Esophagus squamous epithelium (tissue), 5 donors: Measurements from ENCODE around the gene CDK1. TPM values are rescaled to one million over a fixed set of nuclear protein-coding genes. Genes with fewer than 3 reads are reported as not detected.

ENCODE experiments used
- DNase-seq: peaks from one replicate; lab custom pipeline; 2025; lab: John Stamatoyannopoulos, UW
- H3K27ac ChIP-seq, 4 donors: fragments of 200-600 bp; sonication (generic); one replicate each; pipeline ENCODE4 v1.5.1; 2016 to 2019; ENCODE audit warnings: mild to moderate bottlenecking in 1 of 4
- H3K27me3 ChIP-seq, 4 donors: fragments of 200-600 bp; sonication (generic); 1 replicate in 3 of 4; 2 replicates in 1 of 4; pipeline versions ENCODE4 v1.5.1 to v1.6.0; 2017 to 2021; ENCODE audit warnings: antibody characterized with exemption in 1 of 4
- H3K36me3 ChIP-seq, 3 donors: fragments of 200-600 bp; sonication (generic); one replicate each; pipeline ENCODE4 v1.5.1; 2016 to 2019
- H3K4me1 ChIP-seq, 3 donors: fragments of 200-600 bp; sonication (generic); one replicate each; pipeline ENCODE4 v1.5.1; 2017 to 2019
- H3K4me3 ChIP-seq, 4 donors: fragments of 200-600 bp; sonication (generic); 1 replicate in 3 of 4; 2 replicates in 1 of 4; pipeline ENCODE4 v1.5.1; 2016 to 2019; ENCODE audit warnings: mild to moderate bottlenecking in 2 of 4, moderate library complexity in 1 of 4
- H3K9me3 ChIP-seq, 3 donors: fragments of 200-600 bp; sonication (generic); one replicate each; pipeline ENCODE4 v1.5.1; 2016 to 2019
- POLR2A ChIP-seq, 4 donors: fragments of 450-650 bp; IDR thresholded peaks; one replicate each; pipeline ENCODE4 v1.6.1; 2017; ENCODE audit warnings: antibody characterized with exemption in 4 of 4, mild to moderate bottlenecking in 4 of 4, moderate library complexity in 3 of 4
- WGBS, 2 donors: methylation state at CpG; one replicate each; pipeline ENCODE4 v1.1.5; 2018; 5-methylcytosine and 5-hydroxymethylcytosine counted together
- intact Hi-C: fragments of 100-400 bp; cut with DNase I; formaldehyde crosslinking; loops from one replicate; pipeline ENCODE4 v1.15.0; 2022
- total RNA-seq, 4 donors: library from RNA; depleted of rRNA; stranded (reverse); fragments of >200 nt; gene quantifications; one replicate each; pipeline ENCODE4 v1.1.0, GENCODE V29; 2016
- TF ChIP-seq, protein P1 (sequence below), 6 experiments: fragments of 450-650 bp in 4 of 6; fragments of 200-600 bp in 2 of 6; sonication (generic) in 2 of 6; IDR thresholded peaks; one replicate each; pipeline ENCODE4 v1.5.1; 2016 to 2019; ENCODE audit warnings: antibody characterized with exemption in 6 of 6, mild to moderate bottlenecking in 4 of 6, moderate library complexity in 4 of 6
- donor health status: DM: yes; HTN: yes; CAD: no.

The CDK1 gene
- total RNA-seq, 4 donors from 2014 or later = 10.2 to 50.4 (median 31.0) TPM

DNA sequence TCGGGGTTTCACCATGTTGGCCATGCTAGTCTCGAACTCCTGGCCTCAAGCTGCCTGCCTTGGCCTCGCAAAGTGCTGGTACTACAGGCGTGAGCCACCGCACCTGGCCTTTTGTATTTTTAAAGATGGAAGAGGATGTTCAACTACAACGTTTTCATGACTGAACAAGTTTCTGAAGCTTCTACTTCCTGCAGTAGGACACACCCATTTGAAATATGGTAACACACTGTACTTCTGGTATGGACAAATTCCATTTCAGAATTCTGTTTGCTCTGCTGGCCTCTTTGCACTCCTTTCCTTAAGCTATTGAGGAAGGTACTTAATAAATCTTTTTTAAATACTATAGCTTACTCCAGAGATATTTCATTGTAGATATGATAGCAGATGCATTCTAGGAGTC lies 10.9 kb upstream of the CDK1 start:
- peaks cover 0 to 1% (median 0%) of the 10 kb centered on the region in 3 donors for H3K9me3 ChIP-seq
- intact Hi-C loops = no loop called here
- H3K36me3 ChIP-seq = no peaks in the 10 kb centered on the region
- peak overlapping the region; percentile 67 to 73 (median 69) for H3K27ac ChIP-seq
- no peak for TF ChIP-seq POLR2A (IDR thresholded peaks at IDR 0.05)
- TF ChIP-seq, protein P1, sequence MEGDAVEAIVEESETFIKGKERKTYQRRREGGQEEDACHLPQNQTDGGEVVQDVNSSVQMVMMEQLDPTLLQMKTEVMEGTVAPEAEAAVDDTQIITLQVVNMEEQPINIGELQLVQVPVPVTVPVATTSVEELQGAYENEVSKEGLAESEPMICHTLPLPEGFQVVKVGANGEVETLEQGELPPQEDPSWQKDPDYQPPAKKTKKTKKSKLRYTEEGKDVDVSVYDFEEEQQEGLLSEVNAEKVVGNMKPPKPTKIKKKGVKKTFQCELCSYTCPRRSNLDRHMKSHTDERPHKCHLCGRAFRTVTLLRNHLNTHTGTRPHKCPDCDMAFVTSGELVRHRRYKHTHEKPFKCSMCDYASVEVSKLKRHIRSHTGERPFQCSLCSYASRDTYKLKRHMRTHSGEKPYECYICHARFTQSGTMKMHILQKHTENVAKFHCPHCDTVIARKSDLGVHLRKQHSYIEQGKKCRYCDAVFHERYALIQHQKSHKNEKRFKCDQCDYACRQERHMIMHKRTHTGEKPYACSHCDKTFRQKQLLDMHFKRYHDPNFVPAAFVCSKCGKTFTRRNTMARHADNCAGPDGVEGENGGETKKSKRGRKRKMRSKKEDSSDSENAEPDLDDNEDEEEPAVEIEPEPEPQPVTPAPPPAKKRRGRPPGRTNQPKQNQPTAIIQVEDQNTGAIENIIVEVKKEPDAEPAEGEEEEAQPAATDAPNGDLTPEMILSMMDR (IDR thresholded peaks at IDR 0.05) = no peak
- DNase-seq = no peak
- H3K4me3 ChIP-seq = no peak overlapping the region
- peaks cover 0 to 9% (median 0%) of the 10 kb centered on the region in 3 donors for H3K4me1 ChIP-seq
- H3K27me3 ChIP-seq = no peaks in the 10 kb centered on the region
- WGBS, 2 donors = 60 to 61% methylated on average over 5 of the region's 6 CpGs

DNA sequence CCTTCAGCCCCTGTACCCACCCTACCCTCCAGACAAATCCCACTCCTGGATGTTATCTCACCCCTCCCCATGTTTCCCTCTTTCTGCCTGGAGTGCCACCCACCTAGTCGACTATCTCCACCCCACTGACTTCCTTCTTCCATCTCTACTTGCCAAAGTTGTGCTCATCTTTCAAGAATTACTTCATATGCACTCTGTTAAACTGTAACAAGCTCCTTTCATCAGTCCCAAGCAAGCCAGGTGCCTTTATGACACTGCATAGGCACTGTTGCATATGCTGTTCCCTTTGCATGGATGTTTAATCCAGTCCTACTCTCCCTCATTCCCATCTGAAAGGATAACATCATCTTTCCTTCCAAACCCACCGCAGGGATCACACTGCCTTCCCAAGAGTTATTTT lies 8.9 kb upstream of the CDK1 start:
- H3K4me1 ChIP-seq = peaks cover 0 to 9% (median 0%) of the 10 kb centered on the region in 3 donors
- no peaks in the 10 kb centered on the region for H3K27me3 ChIP-seq
- H3K36me3 ChIP-seq = no peaks in the 10 kb centered on the region
- no peak for DNase-seq
- no peak overlapping the region for H3K27ac ChIP-seq
- TF ChIP-seq POLR2A (IDR thresholded peaks at IDR 0.05) = no peak
- TF ChIP-seq, protein P1 (IDR thresholded peaks at IDR 0.05) = no peak
- no peak overlapping the region for H3K4me3 ChIP-seq
- WGBS, 2 donors = 41 to 51% methylated on average over 2 of the region's 2 CpGs
- H3K9me3 ChIP-seq = no peaks in the 10 kb centered on the region
- intact Hi-C loops = no loop called here

DNA sequence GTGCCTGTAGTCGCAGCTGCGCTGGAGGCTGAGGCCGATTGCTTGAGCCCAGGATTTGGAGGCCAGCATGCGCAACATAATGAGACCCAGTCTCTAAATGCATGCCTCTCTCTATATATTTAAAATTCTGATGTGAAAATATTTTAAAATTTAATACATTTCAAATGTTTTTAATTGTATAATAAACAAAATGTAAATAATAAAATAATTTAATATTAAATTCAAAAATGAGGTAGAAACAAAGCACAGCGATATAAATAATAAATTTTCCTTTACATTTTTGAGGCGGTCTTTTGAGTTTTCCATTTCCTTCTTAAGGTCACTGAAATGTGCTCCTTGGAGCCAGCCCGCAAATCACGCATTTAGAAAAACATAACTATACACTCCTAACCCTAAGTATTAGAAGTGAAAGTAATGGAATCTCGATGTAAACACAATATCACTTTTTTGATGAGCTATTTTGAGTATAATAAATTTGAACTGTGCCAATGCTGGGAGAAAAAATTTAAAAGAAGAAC lies 523 bp upstream of the CDK1 start:
- H3K4me3 ChIP-seq = peak overlapping the region; percentile 54 to 82 (median 74)
- no peak for TF ChIP-seq POLR2A (IDR thresholded peaks at IDR 0.05)
- TF ChIP-seq, protein P1 (IDR thresholded peaks at IDR 0.05) = no peak
- intact Hi-C loops = no loop called here
- H3K36me3 ChIP-seq = no peaks in the 10 kb centered on the region
- H3K4me1 ChIP-seq = peaks cover 4 to 35% (median 4%) of the 10 kb centered on the region in 3 donors
- WGBS, 2 donors = 42 to 47% methylated on average over 9 of the region's 9 CpGs
- H3K9me3 ChIP-seq = no peaks in the 10 kb centered on the region
- no peaks in the 10 kb centered on the region for H3K27me3 ChIP-seq
- H3K27ac ChIP-seq = peak overlapping the region in 3 of 4 donors; percentile 60 to 78 (median 67)
- DNase-seq = no peak

DNA sequence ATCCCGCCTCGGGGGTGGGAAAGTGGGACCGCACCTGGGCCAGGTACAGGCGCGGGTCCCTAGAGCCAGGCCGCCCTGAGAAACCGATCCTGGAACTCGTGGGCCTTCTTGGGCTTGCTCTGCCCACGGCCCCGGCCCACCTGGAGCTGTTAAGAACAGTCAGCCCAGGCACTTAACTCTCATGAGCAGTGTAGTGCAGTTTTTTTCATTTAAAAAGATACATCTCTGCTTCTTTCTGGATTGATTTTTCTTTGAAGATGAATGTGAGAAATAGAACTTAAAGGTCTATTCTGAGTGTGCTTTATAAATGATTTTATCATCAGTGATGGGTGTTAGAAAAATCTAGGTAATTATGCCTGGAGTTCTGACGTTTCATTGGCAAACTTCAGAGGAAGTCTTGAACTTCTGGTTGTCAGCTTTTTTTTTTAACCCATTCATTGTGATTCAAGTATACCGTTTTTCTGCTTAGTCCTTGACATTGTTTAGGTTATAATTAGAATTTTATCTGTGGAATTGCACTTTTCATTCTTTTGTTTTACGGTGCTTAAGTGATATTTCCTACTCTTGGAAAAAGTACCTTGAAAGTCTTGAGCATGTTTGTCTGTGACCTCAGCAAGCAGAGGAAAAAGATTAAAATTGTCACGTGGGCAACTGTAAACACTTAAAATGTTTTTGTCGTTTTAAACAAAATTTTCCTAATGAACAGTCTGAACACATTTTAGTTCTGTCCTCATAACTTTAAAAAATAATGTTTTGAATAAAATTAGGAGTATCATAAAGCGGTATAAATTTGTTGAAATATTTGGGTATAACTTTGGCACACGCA lies 906 bp downstream of the CDK1 start:
- WGBS, 2 donors = 7 to 14% methylated on average over 9 to 10 of the region's 17 CpGs

More for the DNA sequence above, 906 bp downstream of the CDK1 start:
- no peak for DNase-seq
- Histone ChIP-seq H3K36me3 (no peaks in the 10 kb centered on the region), H3K27me3 (no peaks in the 10 kb centered on the region), H3K9me3 (no peaks in the 10 kb centered on the region), H3K27ac (peak overlapping the region; percentile 56 to 88 (median 69)), H3K4me3 (peak overlapping the region; percentile 54 to 82 (median 74)), H3K4me1 (peaks cover 4 to 38% (median 4%) of the 10 kb centered on the region in 3 donors)
- intact Hi-C loops = no loop called here
- TF ChIP-seq, protein P1 (IDR thresholded peaks at IDR 0.05) = no peak
- TF ChIP-seq POLR2A (IDR thresholded peaks at IDR 0.05) = no peak
